ENCODE results near the gene CDH13. TPM values are rescaled to one million over a fixed set of nuclear protein-coding genes. Genes with fewer than 3 reads are reported as not detected.

CDH13 gene
- total RNA-seq, 4 donors from 2014 or later, result 3.1 to 13.5 (median 8.9) TPM

DNA sequence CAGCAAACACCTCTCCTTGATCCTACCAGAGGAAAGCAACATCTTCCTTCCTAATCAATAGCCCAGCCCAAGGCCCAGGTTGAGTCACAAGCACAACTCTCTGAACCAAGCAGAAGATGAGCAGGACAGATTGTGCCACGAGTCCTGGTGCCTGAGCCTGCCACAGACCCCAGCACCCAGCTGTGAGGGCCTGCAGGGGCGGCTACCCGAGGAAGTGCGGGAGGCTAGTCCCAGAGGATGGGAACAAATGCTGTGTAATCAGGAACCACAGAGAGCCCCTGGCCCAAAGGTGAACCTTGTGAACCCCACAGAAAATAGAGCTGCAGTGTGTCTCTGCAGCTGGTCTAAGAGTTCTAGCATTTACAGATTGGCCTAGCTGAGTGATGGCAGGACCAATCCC lies 1054.2 kb downstream of the CDH13 start:
- 92% methylated on average over 2 of the region's 4 CpGs for WGBS
- no peaks in the 10 kb centered on the region for H3K9me3 ChIP-seq
- no peak overlapping the region for H3K27ac ChIP-seq (replicated peaks in 1 of 4)
- TF ChIP-seq POLR2A (IDR thresholded peaks at IDR 0.05; ENCODE audit: low read depth), result no peak
- TF ChIP-seq, protein P1, sequence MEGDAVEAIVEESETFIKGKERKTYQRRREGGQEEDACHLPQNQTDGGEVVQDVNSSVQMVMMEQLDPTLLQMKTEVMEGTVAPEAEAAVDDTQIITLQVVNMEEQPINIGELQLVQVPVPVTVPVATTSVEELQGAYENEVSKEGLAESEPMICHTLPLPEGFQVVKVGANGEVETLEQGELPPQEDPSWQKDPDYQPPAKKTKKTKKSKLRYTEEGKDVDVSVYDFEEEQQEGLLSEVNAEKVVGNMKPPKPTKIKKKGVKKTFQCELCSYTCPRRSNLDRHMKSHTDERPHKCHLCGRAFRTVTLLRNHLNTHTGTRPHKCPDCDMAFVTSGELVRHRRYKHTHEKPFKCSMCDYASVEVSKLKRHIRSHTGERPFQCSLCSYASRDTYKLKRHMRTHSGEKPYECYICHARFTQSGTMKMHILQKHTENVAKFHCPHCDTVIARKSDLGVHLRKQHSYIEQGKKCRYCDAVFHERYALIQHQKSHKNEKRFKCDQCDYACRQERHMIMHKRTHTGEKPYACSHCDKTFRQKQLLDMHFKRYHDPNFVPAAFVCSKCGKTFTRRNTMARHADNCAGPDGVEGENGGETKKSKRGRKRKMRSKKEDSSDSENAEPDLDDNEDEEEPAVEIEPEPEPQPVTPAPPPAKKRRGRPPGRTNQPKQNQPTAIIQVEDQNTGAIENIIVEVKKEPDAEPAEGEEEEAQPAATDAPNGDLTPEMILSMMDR (IDR thresholded peaks at IDR 0.05), result no peak
- no peak for TF ChIP-seq EP300 (IDR thresholded peaks at IDR 0.05)
- DNase-seq (ENCODE audit: extremely low spot score), result no peak
- H3K4me3 ChIP-seq, result no peak overlapping the region
- intact Hi-C loops (cut with DNase I), result no loop called here
- H3K27me3 ChIP-seq, result no peaks in the 10 kb centered on the region
- peaks cover 0 to 16% (median 0%) of the 10 kb centered on the region in 4 donors for H3K36me3 ChIP-seq
- H3K4me1 ChIP-seq, result no peaks in the 10 kb centered on the region

DNA sequence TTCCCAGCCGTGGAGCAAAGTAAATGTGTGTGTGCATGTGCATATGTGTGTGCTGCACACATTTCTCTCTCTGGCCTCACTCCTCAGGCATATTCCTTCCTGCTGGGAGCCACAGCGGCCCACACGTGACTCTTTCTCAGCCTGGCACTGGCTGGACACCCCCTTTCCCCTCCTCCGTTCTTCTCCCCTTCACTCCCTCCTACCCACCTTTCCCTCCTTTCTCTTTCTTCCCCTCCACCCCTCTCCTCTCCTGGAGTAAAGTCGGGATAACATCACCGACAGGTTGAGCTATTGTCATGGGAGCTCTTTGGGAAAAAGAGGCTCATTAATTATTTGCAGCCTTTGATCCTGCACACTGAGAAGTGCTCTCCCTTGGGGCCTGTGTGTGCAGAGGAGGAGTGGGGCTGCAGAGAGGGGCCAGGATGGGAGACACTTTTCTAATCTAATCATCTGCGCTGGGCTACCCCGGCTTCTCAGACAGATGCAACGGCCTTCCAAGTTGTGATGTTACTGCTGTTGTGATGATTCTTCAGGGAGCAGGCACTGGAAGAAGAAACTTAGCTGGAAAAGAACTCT lies 1054.7 kb downstream of the CDH13 start:
- 50% methylated on average over 9 of the region's 9 CpGs for WGBS

DNA sequence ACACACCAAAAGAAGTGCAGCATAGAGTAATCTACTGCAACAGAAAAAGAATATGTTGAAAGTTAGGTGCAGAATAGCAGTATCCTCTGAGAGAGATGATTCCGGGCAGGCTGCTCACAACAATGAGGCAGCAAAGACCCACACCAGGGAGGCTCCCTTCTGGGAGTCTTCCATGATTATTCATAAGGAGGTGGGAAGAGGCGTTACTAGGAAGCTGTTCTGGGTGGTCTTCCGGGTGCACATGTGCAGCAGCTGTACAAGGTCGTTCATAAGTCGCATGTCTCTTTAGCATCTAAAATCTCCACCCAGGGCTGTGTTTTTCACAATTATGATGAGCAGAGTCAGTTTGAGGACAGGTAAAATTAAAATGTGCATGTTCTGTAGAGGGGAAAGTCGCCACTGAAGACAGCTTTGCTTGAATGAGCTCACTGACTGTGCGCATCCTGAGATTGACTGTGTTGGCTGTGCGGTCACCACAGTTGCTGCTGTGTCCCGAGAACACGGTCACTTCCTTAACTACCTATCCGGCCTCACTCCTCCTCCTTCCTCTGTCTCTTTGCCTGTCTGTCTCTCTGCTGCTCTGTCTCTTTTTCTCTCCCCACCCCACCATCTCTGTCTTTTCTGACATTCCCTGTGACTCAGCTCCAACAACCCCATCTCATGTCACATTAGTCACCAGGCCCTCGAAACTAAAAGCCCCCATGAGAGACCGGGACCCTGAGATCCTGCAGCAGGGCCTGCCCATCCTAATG lies 1055.5 kb downstream of the CDH13 start:
- DNase-seq (ENCODE audit: extremely low spot score), result no peak
- H3K27ac ChIP-seq (replicated peaks in 1 of 4), result no peak overlapping the region
- no peaks in the 10 kb centered on the region for H3K27me3 ChIP-seq
- no peaks in the 10 kb centered on the region for H3K9me3 ChIP-seq
- intact Hi-C loops (cut with DNase I), result no loop called here
- WGBS, result 80% methylated on average over 12 of the region's 13 CpGs
- H3K4me3 ChIP-seq, result no peak overlapping the region
- no peaks in the 10 kb centered on the region for H3K4me1 ChIP-seq
- TF ChIP-seq, protein P1 (IDR thresholded peaks at IDR 0.05), result no peak
- no peak for TF ChIP-seq POLR2AphosphoS5 (IDR thresholded peaks at IDR 0.05)
- TF ChIP-seq POLR2A (IDR thresholded peaks at IDR 0.05; ENCODE audit: low read depth), result no peak
- no peak for TF ChIP-seq EP300 (IDR thresholded peaks at IDR 0.05)
- peaks cover 0 to 16% (median 0%) of the 10 kb centered on the region in 4 donors for H3K36me3 ChIP-seq

More for the DNA sequence above, 1054.7 kb downstream of the CDH13 start:
- intact Hi-C loops (cut with DNase I), result no loop called here
- Histone ChIP-seq H3K4me3 (no peak overlapping the region), H3K27ac (replicated peaks in 1 of 4) (no peak overlapping the region), H3K9me3 (no peaks in the 10 kb centered on the region), H3K27me3 (no peaks in the 10 kb centered on the region), H3K4me1 (no peaks in the 10 kb centered on the region), H3K36me3 (peaks cover 0 to 16% (median 0%) of the 10 kb centered on the region in 4 donors)
- TF ChIP-seq POLR2AphosphoS5 (IDR thresholded peaks at IDR 0.05) (no peak), POLR2A (IDR thresholded peaks at IDR 0.05; ENCODE audit: low read depth) (no peak)
- TF ChIP-seq, protein P1 (IDR thresholded peaks at IDR 0.05), result no peak
- DNase-seq (ENCODE audit: extremely low spot score), result no peak

DNA sequence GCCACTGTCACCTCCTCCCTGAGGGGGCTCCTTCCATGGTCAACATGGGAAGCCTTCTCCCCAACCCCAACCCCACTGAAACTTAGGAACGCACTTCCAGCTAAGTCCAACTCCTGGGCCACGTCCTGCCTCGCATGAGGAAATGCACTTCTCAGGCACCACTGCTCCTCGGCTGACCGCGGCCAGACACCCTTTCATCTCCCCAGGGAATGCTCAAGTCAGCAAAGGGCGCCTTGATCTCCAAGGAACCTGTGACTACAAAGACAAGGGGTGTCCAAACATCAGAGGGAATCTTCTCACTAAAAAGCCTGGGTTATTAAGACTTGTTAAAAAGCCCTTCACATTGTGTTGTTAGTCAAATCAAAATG lies 1056.1 kb downstream of the CDH13 start:
- 73% methylated on average over 7 of the region's 7 CpGs for WGBS
- H3K36me3 ChIP-seq, result peaks cover 0 to 16% (median 0%) of the 10 kb centered on the region in 4 donors
- no peak overlapping the region for H3K4me3 ChIP-seq
- no peak overlapping the region for H3K27ac ChIP-seq (replicated peaks in 1 of 4)
- TF ChIP-seq EP300 (IDR thresholded peaks at IDR 0.05) (no peak), POLR2A (IDR thresholded peaks at IDR 0.05; ENCODE audit: low read depth) (no peak), POLR2AphosphoS5 (IDR thresholded peaks at IDR 0.05) (no peak)
- TF ChIP-seq, protein P1 (IDR thresholded peaks at IDR 0.05), result no peak
- no peaks in the 10 kb centered on the region for H3K9me3 ChIP-seq
- intact Hi-C loops (cut with DNase I), result no loop called here
- no peaks in the 10 kb centered on the region for H3K4me1 ChIP-seq
- DNase-seq (ENCODE audit: extremely low spot score), result no peak
- no peaks in the 10 kb centered on the region for H3K27me3 ChIP-seq

Data from esophagus muscularis mucosa (tissue), 4 donors.